ENCODE measurements around the gene AFAP1.
"Not testable (repeated sequence)": the region's sequence is repeated elsewhere in the genome, so short reads cannot be mapped to it uniquely, and the experiment has no call there.

AFAP1 gene

GRCh38 chr4:7928711-7929110 is 10.9 kb downstream of the AFAP1 start:
- H3K4me3 ChIP-seq: no peak overlapping the region
- no peak overlapping the region for H3K27ac ChIP-seq

- no peak overlapping the region for H3K4me3 ChIP-seq
- H3K27ac ChIP-seq: no peak overlapping the region
Observed at GRCh38 chr4:7926822-7927221, 12.8 kb downstream of the AFAP1 start.

- Histone ChIP-seq H3K27ac (no peak overlapping the region), H3K4me3 (no peak overlapping the region)
Observed at GRCh38 chr4:7924570-7924969, 15.1 kb downstream of the AFAP1 start.

- Histone ChIP-seq H3K27ac (no peak overlapping the region), H3K4me3 (no peak overlapping the region)
Observed at GRCh38 chr4:7924163-7924562, 15.5 kb downstream of the AFAP1 start.

GRCh38 chr4:7922466-7922865 is 17.2 kb downstream of the AFAP1 start:
- Histone ChIP-seq H3K27ac (no peak overlapping the region), H3K4me3 (no peak overlapping the region)

- no peak overlapping the region for H3K27ac ChIP-seq
- H3K4me3 ChIP-seq: no peak overlapping the region
Observed at GRCh38 chr4:7918981-7919380, 20.7 kb downstream of the AFAP1 start.

GRCh38 chr4:7918187-7918586 is 21.5 kb downstream of the AFAP1 start:
- H3K27ac ChIP-seq, H3K4me3 ChIP-seq: not testable (repeated sequence)

- no peak overlapping the region for H3K27ac ChIP-seq
- no peak overlapping the region for H3K4me3 ChIP-seq
Observed at GRCh38 chr4:7917669-7918068, 22.0 kb downstream of the AFAP1 start.

- H3K27ac ChIP-seq: no peak overlapping the region
Observed at GRCh38 chr4:7915875-7916242, 23.8 kb downstream of the AFAP1 start.

GRCh38 chr4:7912826-7913225 is 26.8 kb downstream of the AFAP1 start:
- no peak overlapping the region for H3K27ac ChIP-seq

More at GRCh38 chr4:7915875-7916242, 23.8 kb downstream of the AFAP1 start:
- no peak overlapping the region for H3K4me3 ChIP-seq

GRCh38 chr4:7910952-7911578 is 28.6 kb downstream of the AFAP1 start:
- no peak overlapping the region for H3K4me3 ChIP-seq
- H3K27ac ChIP-seq: peak overlapping the region in 18 of 21 experiments; percentile 3 to 74 (median 55)

More at GRCh38 chr4:7912826-7913225, 26.8 kb downstream of the AFAP1 start:
- no peak overlapping the region for H3K4me3 ChIP-seq

GRCh38 chr4:7910263-7910896 is 29.3 kb downstream of the AFAP1 start:
- Histone ChIP-seq H3K27ac (peak overlapping the region in 18 of 21 experiments; percentile 7 to 74 (median 55)), H3K4me3 (no peak overlapping the region)

- peak overlapping the region in 9 of 21 experiments; percentile 7 to 74 (median 31) for H3K27ac ChIP-seq
- no peak overlapping the region for H3K4me3 ChIP-seq
Observed at GRCh38 chr4:7909463-7910262, 30.0 kb downstream of the AFAP1 start.

GRCh38 chr4:7908668-7909067 is 31.0 kb downstream of the AFAP1 start:
- Histone ChIP-seq H3K27ac (no peak overlapping the region), H3K4me3 (no peak overlapping the region)

GRCh38 chr4:7907142-7907541 is 32.5 kb downstream of the AFAP1 start:
- H3K27ac ChIP-seq: peak overlapping the region in 1 of 21 experiments; percentile 58
- no peak overlapping the region for H3K4me3 ChIP-seq

GRCh38 chr4:7906171-7906701 is 33.4 kb downstream of the AFAP1 start:
- no peak overlapping the region for H3K4me3 ChIP-seq
- H3K27ac ChIP-seq: peak overlapping the region in 4 of 21 experiments; percentile 35 to 62 (median 53)

- Histone ChIP-seq H3K4me3 (no peak overlapping the region), H3K27ac (peak overlapping the region in 7 of 21 experiments; percentile 18 to 63 (median 48))
Observed at GRCh38 chr4:7904952-7905915, 34.4 kb downstream of the AFAP1 start.

GRCh38 chr4:7903791-7904516 is 35.7 kb downstream of the AFAP1 start:
- Histone ChIP-seq H3K27ac (peak overlapping the region in 4 of 21 experiments; percentile 13 to 22 (median 19)), H3K4me3 (no peak overlapping the region)

- no peak overlapping the region for H3K27ac ChIP-seq
Observed at GRCh38 chr4:7902826-7903225, 36.8 kb downstream of the AFAP1 start.

More at GRCh38 chr4:7902826-7903225, 36.8 kb downstream of the AFAP1 start:
- H3K4me3 ChIP-seq: no peak overlapping the region

Measured in skin epidermis (tissue), 12 donors.